Measurements from ENCODE around the gene TNRC18.
"Not testable (repeated sequence)": the region's sequence is repeated elsewhere in the genome, so short reads cannot be mapped to it uniquely, and the experiment has no call there.

Gene TNRC18

GRCh38 chr7:5266191-5267028, 157.2 kb downstream of the TNRC18 start:
- TF ChIP-seq, protein P1, sequence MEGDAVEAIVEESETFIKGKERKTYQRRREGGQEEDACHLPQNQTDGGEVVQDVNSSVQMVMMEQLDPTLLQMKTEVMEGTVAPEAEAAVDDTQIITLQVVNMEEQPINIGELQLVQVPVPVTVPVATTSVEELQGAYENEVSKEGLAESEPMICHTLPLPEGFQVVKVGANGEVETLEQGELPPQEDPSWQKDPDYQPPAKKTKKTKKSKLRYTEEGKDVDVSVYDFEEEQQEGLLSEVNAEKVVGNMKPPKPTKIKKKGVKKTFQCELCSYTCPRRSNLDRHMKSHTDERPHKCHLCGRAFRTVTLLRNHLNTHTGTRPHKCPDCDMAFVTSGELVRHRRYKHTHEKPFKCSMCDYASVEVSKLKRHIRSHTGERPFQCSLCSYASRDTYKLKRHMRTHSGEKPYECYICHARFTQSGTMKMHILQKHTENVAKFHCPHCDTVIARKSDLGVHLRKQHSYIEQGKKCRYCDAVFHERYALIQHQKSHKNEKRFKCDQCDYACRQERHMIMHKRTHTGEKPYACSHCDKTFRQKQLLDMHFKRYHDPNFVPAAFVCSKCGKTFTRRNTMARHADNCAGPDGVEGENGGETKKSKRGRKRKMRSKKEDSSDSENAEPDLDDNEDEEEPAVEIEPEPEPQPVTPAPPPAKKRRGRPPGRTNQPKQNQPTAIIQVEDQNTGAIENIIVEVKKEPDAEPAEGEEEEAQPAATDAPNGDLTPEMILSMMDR (IDR thresholded peaks at IDR 0.05; ENCODE audit: unreplicated experiment in 3 of 3), result no peak
- Mint-ChIP-seq H3K36me3 (ENCODE audit: low read depth) (no peaks in the 10 kb centered on the region), H3K9me3 (no peaks in the 10 kb centered on the region), H3K4me3 (no peak overlapping the region), H3K27ac (peak overlapping the region; percentile 0 to 37 (median 11)), H3K27me3 (ENCODE audit: low read depth) (peaks cover 13% of the 10 kb centered on the region), H3K4me1 (peaks cover 4% of the 10 kb centered on the region)

DNA sequence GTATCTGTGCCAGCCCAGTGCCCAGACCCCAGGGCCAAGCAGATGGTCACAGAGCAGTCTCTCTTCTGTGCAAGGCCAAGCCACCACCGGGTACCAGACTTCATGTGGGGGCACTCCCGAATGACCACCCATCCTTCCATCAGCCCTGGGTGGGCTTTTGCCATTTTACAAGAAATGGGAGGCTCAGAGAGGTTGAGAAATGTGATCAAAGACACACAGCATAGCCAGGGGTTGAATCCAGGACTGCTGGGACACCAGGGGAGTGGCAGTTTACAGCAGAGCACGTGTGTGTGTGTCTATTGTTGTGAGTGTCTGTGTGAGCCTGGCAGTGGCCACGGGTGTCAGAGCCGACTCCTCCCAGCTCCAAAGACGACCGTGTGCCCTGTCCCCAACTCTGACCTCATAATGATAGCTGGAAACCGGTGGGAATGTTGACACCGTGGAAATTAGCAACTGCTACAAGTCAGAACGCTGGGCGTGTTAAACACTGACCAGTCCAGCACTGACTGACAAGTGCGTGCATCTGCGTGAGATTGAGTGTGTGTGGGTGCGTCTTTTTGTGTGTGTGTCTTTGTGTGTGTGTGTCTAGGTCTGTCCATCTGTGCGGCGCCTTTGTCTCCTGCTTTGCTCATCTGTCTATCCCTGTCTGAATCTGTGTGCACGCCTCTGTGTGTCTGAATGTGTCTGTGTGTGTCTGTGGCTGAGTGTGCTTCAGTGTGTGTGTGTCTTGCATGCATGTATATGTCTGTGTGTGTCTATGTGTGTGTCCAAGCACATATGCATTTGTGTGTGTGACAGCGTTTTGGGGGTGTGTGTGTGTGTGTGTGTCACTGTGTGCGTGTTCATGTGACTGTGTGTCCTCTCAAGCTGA, 158.1 kb downstream of the TNRC18 start:
- Mint-ChIP-seq H3K27ac (peak overlapping the region; percentile 0 to 37 (median 11)), H3K36me3 (ENCODE audit: low read depth) (no peaks in the 10 kb centered on the region), H3K4me1 (no peaks in the 10 kb centered on the region), H3K27me3 (ENCODE audit: low read depth) (peaks cover 13% of the 10 kb centered on the region), H3K4me3 (no peak overlapping the region), H3K9me3 (no peaks in the 10 kb centered on the region)
- TF ChIP-seq, protein P1 (IDR thresholded peaks at IDR 0.05; ENCODE audit: unreplicated experiment in 3 of 3), result no peak

DNA sequence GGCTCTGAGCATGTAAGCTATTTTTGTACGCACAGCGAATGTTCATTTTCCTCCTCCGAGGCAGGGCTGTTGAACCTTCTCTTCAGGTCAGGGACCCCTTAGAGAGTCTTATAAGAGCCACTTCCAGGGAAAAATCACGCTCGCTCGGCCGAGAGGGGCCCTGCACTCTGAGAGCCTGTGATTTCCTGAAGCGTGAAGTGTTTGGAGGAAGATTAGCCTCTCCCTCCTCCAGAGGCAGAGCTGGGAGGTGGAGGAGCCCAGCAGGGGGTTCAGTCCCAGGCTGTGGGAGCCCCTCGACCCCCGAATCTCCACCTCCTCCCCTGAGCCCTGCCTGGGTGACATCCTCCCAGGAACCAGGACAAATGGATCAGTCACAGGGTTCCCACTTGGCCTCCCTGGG, 160.6 kb downstream of the TNRC18 start:
- H3K36me3 Mint-ChIP-seq (ENCODE audit: low read depth); H3K4me1 Mint-ChIP-seq; H3K27me3 Mint-ChIP-seq (ENCODE audit: low read depth); H3K4me3 Mint-ChIP-seq; H3K9me3 Mint-ChIP-seq: not testable (repeated sequence)
- H3K27ac Mint-ChIP-seq, result peak overlapping the region in 2 of 3 experiments; percentile 69 to 92

DNA sequence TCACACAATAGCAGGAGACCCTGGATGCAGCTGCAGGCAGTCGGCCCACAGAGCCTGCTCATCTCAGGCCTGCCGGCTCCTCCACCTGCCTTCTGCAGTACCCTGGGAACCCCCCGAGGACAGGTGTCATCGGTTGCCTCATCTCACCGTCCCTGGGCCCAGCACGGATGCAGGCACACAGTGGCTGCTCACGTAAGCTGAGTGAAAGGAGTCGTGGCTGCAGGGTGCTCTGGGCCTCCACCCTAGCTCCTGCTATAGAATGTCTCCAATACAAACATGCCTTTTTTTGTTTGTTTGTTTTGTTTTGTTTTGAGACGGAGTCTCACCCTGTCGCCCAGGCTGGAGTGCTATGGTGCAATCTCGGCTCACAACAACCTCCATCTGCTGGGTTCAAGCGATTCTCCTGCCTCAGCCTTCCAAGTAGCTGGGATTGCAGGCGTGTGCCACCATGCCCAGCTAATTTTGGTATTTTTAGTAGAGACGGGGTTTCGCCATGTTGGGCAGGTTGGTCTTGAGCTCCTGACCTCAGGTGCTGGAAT, 163.0 kb downstream of the TNRC18 start:
- H3K36me3 Mint-ChIP-seq (ENCODE audit: low read depth); H3K27ac Mint-ChIP-seq; H3K4me3 Mint-ChIP-seq; H3K9me3 Mint-ChIP-seq; H3K4me1 Mint-ChIP-seq: not testable (repeated sequence)
- H3K27me3 Mint-ChIP-seq (ENCODE audit: low read depth), result peaks cover 23% of the 10 kb centered on the region

Measured in nephron (organoid).